Prostate gland (tissue), 2 donors: ENCODE data around the gene KIF5A. TPM values are rescaled to one million over a fixed set of nuclear protein-coding genes. Genes with fewer than 3 reads are reported as not detected.

ENCODE experiments used
- DNase-seq: peaks from one replicate; pipeline ENCODE4 v3.0.0-alpha.2; 2019; ENCODE audit warnings: low spot score
- H3K27ac ChIP-seq, 2 donors: fragments of 200-600 bp; sonication (generic); 2 replicates each; pipeline ENCODE4 v1.5.1; 2017 to 2019
- H3K27me3 ChIP-seq: fragments of 200-600 bp; sonication (generic); replicated peaks from 2 replicates; pipeline ENCODE4 v1.5.1; 2019; ENCODE audit not compliant: insufficient read depth
- H3K36me3 ChIP-seq, 2 donors: fragments of 200-600 bp; sonication (generic); 1 replicate in 1 of 2; 2 replicates in 1 of 2; pipeline versions ENCODE4 v1.5.1 to v1.8.1; 2017 to 2019
- H3K4me1 ChIP-seq: fragments of 200-600 bp; sonication (generic); replicated peaks from 2 replicates; pipeline ENCODE4 v1.5.1; 2019
- H3K4me3 ChIP-seq, 2 donors: fragments of 200-600 bp; sonication (generic); 2 replicates each; pipeline ENCODE4 v1.5.1; 2017 to 2019
- H3K9me3 ChIP-seq: fragments of 200-600 bp; sonication (generic); 2 replicates; pipeline ENCODE4 v1.5.1; 2017
- CTCF ChIP-seq, 4 experiments: fragments of 200-600 bp in 2 of 4; fragments of 450-650 bp in 2 of 4; sonication (generic) in 2 of 4; IDR thresholded peaks; 1 replicate in 3 of 4; 2 replicates in 1 of 4; pipeline ENCODE4 v1.5.1; 2016 to 2019; ENCODE audit warnings: antibody characterized with exemption in 4 of 4, mild to moderate bottlenecking in 2 of 4, moderate library complexity in 2 of 4
- POLR2A ChIP-seq: fragments of 450-650 bp; IDR thresholded peaks from one replicate; pipeline ENCODE4 v1.6.1; 2016; ENCODE audit warnings: antibody characterized with exemption, mild to moderate bottlenecking
- POLR2AphosphoS5 ChIP-seq: sonication (generic); formaldehyde crosslinking; IDR thresholded peaks from one replicate; pipeline ENCODE4 v1.6.1; 2017; ENCODE audit warnings: antibody characterized with exemption
- WGBS: methylation state at CpG from one replicate; pipeline ENCODE4 v1.1.5; 2018; 5-methylcytosine and 5-hydroxymethylcytosine counted together
- intact Hi-C: fragments of 100-400 bp; cut with DNase I; formaldehyde crosslinking; loops from one replicate; pipeline ENCODE4 v1.14.2; 2022
- total RNA-seq, 2 donors: library from RNA; depleted of rRNA; stranded (reverse); fragments of >200 nt; gene quantifications; one replicate each; pipeline ENCODE4 v1.1.0, GENCODE V29; 2016

KIF5A gene
- total RNA-seq, 2 donors from 2014 or later = 0.50 to 3.7 TPM

GRCh38 chr12:57606399-57606798 is 56.6 kb downstream of the KIF5A start:
- H3K36me3 ChIP-seq = no peaks in the 10 kb centered on the region
- no peak overlapping the region for H3K4me3 ChIP-seq
- DNase-seq = no peak
- H3K9me3 ChIP-seq = no peaks in the 10 kb centered on the region
- H3K27ac ChIP-seq = no peak overlapping the region
- H3K4me1 ChIP-seq = no peaks in the 10 kb centered on the region
- TF ChIP-seq POLR2AphosphoS5 = no peak
- no peak for TF ChIP-seq POLR2A
- TF ChIP-seq CTCF (IDR thresholded peaks at IDR 0.05) = no peak
- 51% methylated on average over 2 of the region's 2 CpGs for WGBS
- H3K27me3 ChIP-seq = no peaks in the 10 kb centered on the region
- intact Hi-C loops = loop anchor here (5.0 kb wide), 1 partner anchor 84 kb away; the partner anchor contains the start of genes DDIT3 and MBD6

GRCh38 chr12:57606821-57607220 is 57.0 kb downstream of the KIF5A start:
- WGBS = 81% methylated on average over 11 of the region's 11 CpGs
- TF ChIP-seq CTCF (IDR thresholded peaks at IDR 0.05) (no peak), POLR2AphosphoS5 (no peak), POLR2A (no peak)
- DNase-seq = no peak
- intact Hi-C loops = loop anchor here (5.0 kb wide), 1 partner anchor 85 kb away; the partner anchor contains the start of genes DDIT3 and MBD6
- Histone ChIP-seq H3K27me3 (no peaks in the 10 kb centered on the region), H3K4me1 (no peaks in the 10 kb centered on the region), H3K36me3 (no peaks in the 10 kb centered on the region), H3K9me3 (no peaks in the 10 kb centered on the region), H3K27ac (no peak overlapping the region), H3K4me3 (no peak overlapping the region)

- no peaks in the 10 kb centered on the region for H3K4me1 ChIP-seq
- 85% methylated on average over 12 of the region's 12 CpGs for WGBS
- no peaks in the 10 kb centered on the region for H3K9me3 ChIP-seq
- intact Hi-C loops = loop anchor here (5.0 kb wide), 1 partner anchor 86 kb away; the partner anchor contains the start of genes DDIT3 and MBD6
- no peaks in the 10 kb centered on the region for H3K36me3 ChIP-seq
- TF ChIP-seq CTCF (IDR thresholded peaks at IDR 0.05) (no peak), POLR2AphosphoS5 (no peak), POLR2A (no peak)
- H3K4me3 ChIP-seq = no peak overlapping the region
- no peak for DNase-seq
- no peaks in the 10 kb centered on the region for H3K27me3 ChIP-seq
- no peak overlapping the region for H3K27ac ChIP-seq
Measured at GRCh38 chr12:57607958-57608663, 58.3 kb downstream of the KIF5A start.

- peak overlapping the region; percentile 79 to 82 for H3K27ac ChIP-seq
- no peaks in the 10 kb centered on the region for H3K27me3 ChIP-seq
- H3K9me3 ChIP-seq = no peaks in the 10 kb centered on the region
- intact Hi-C loops = loop anchor here (5.0 kb wide), 1 partner anchor 87 kb away; the partner anchor contains the start of genes DDIT3 and MBD6
- DNase-seq = no peak
- TF ChIP-seq CTCF (IDR thresholded peaks at IDR 0.05) (no peak), POLR2AphosphoS5 (no peak), POLR2A (no peak)
- no peak overlapping the region for H3K4me3 ChIP-seq
- no peaks in the 10 kb centered on the region for H3K36me3 ChIP-seq
- 55% methylated on average over 19 of the region's 19 CpGs for WGBS
- H3K4me1 ChIP-seq = no peaks in the 10 kb centered on the region
Measured at GRCh38 chr12:57609101-57609780, 59.4 kb downstream of the KIF5A start.
